GM23338 (cell line): ENCODE measurements around the gene GALNT4. TPM values are rescaled to one million over a fixed set of nuclear protein-coding genes. Genes with fewer than 3 reads are reported as not detected.

ENCODE experiments used
- ATAC-seq: fragments of 200-7000 bp; cut with Tn5 transposase; 3 replicates; pipeline ENCODE4 v1.9.1; 2020
- DNase-seq: peaks from one replicate; pipeline ENCODE4 v3.0.0-alpha.2; 2015; ENCODE audit warnings: low spot score
- H2AFZ ChIP-seq: fragments of 200-600 bp; sonication (generic); 2 replicates; pipeline ENCODE4 v1.8.0; 2016; ENCODE audit warnings: antibody characterized with exemption, mild to moderate bottlenecking, moderate library complexity
- H3F3A ChIP-seq: fragments of 200-600 bp; sonication (generic); replicated peaks from 2 replicates; pipeline ENCODE4 v1.8.0; 2017; ENCODE audit warnings: antibody characterized with exemption, mixed run types, low read depth
- H3K27ac ChIP-seq: fragments of 200-600 bp; sonication (generic); 2 replicates; pipeline ENCODE4 v1.6.1; 2016; ENCODE audit warnings: low read depth
- H3K27me3 ChIP-seq: fragments of 200-600 bp; sonication (generic); 2 replicates; pipeline ENCODE4 v1.8.0; 2016; ENCODE audit warnings: mild to moderate bottlenecking, mixed run types, moderate library complexity; ENCODE audit not compliant: insufficient read depth
- H3K36me3 ChIP-seq: fragments of 200-600 bp; sonication (generic); 2 replicates; pipeline ENCODE4 v1.8.0; 2016; ENCODE audit warnings: mild to moderate bottlenecking; ENCODE audit not compliant: insufficient read depth
- H3K4me1 ChIP-seq: fragments of 200-600 bp; sonication (generic); 2 replicates; pipeline ENCODE4 v1.8.0; 2016; ENCODE audit warnings: mild to moderate bottlenecking, moderate library complexity; ENCODE audit not compliant: insufficient read depth
- H3K4me2 ChIP-seq: fragments of 200-600 bp; sonication (generic); 2 replicates; pipeline ENCODE4 v1.7.1; 2017; ENCODE audit warnings: mixed run types
- H3K4me3 ChIP-seq: fragments of 200-600 bp; sonication (generic); 2 replicates; pipeline ENCODE4 v1.6.1; 2016; ENCODE audit warnings: mixed run types
- H3K79me2 ChIP-seq: fragments of 200-600 bp; sonication (generic); replicated peaks from 2 replicates; pipeline ENCODE4 v1.8.0; 2017; ENCODE audit warnings: mild to moderate bottlenecking; ENCODE audit not compliant: insufficient read depth
- H3K9me2 ChIP-seq: fragments of 200-600 bp; sonication (generic); 2 replicates; pipeline ENCODE4 v1.8.0; 2017; ENCODE audit not compliant: insufficient read depth
- H4K20me1 ChIP-seq: fragments of 200-600 bp; sonication (generic); replicated peaks from 2 replicates; pipeline ENCODE4 v1.8.0; 2017; ENCODE audit warnings: mild to moderate bottlenecking; ENCODE audit not compliant: insufficient read depth
- H3K27ac Mint-ChIP-seq: 2 replicates; pipeline ENCODE4 v1.8.0; 2020; ENCODE audit warnings: inconsistent platforms, mild to moderate bottlenecking, moderate library complexity, mixed read lengths
- H3K27me3 Mint-ChIP-seq: 3 replicates; pipeline ENCODE4 v1.8.0; 2022; ENCODE audit warnings: low read depth, mild to moderate bottlenecking, moderate library complexity, mixed read lengths, inconsistent platforms; ENCODE audit not compliant: insufficient read depth, poor library complexity
- H3K36me3 Mint-ChIP-seq: 3 replicates; pipeline ENCODE4 v1.8.0; 2021; ENCODE audit warnings: low read depth, mild to moderate bottlenecking, inconsistent platforms, moderate library complexity, mixed read lengths
- H3K4me1 Mint-ChIP-seq: 3 replicates; pipeline ENCODE4 v1.8.0; 2020; ENCODE audit warnings: mild to moderate bottlenecking, inconsistent platforms, mixed read lengths
- H3K4me3 Mint-ChIP-seq: 3 replicates; pipeline ENCODE4 v1.8.0; 2021; ENCODE audit warnings: moderate library complexity, mild to moderate bottlenecking, inconsistent platforms, mixed read lengths
- H3K9me3 Mint-ChIP-seq: 3 replicates; pipeline ENCODE4 v1.8.0; 2020; ENCODE audit warnings: moderate library complexity, mild to moderate bottlenecking, inconsistent platforms, mixed read lengths
- CREB1 ChIP-seq: fragments of 250-450 bp; sonication (Bioruptor Pico); IDR thresholded peaks from 2 replicates; pipeline ENCODE4 v1.5.0; 2020; ENCODE audit warnings: low read depth, mild to moderate bottlenecking, moderate library complexity
- EZH2 ChIP-seq: fragments of 200-600 bp; sonication (generic); IDR thresholded peaks from one replicate; pipeline ENCODE4 v1.8.0; 2017; ENCODE audit warnings: antibody characterized with exemption, mild to moderate bottlenecking, low read depth; ENCODE audit not compliant: unreplicated experiment
- EZH2phosphoT487 ChIP-seq: fragments of 200-600 bp; sonication (generic); IDR thresholded peaks from one replicate; pipeline ENCODE4 v1.8.1; 2018; ENCODE audit warnings: antibody characterized with exemption; ENCODE audit not compliant: unreplicated experiment
- JUNB ChIP-seq: IDR thresholded peaks from one replicate; pipeline ENCODE4 v1.6.1; 2016; ENCODE audit warnings: antibody characterized with exemption; ENCODE audit not compliant: unreplicated experiment
- NANOG ChIP-seq: IDR thresholded peaks from 2 replicates; pipeline ENCODE4 v1.6.1; 2016; ENCODE audit warnings: antibody characterized with exemption, borderline replicate concordance
- POLR2AphosphoS5 ChIP-seq: IDR thresholded peaks from 2 replicates; pipeline ENCODE4 v1.6.1; 2016; ENCODE audit warnings: antibody characterized with exemption, low read depth
- STAT1 ChIP-seq: IDR thresholded peaks from one replicate; pipeline ENCODE4 v1.6.1; 2016; ENCODE audit warnings: antibody characterized with exemption; ENCODE audit not compliant: unreplicated experiment
- ZNF114 ChIP-seq: fragments of 250-450 bp; sonication (Bioruptor Pico); IDR thresholded peaks from 2 replicates; pipeline ENCODE4 v1.5.0; 2020; ENCODE audit warnings: mild to moderate bottlenecking, moderate library complexity
- ZNF331 ChIP-seq: fragments of 250-450 bp; sonication (Bioruptor Pico); IDR thresholded peaks from 2 replicates; pipeline ENCODE4 v1.5.0; 2020; ENCODE audit warnings: low read depth, mild to moderate bottlenecking, moderate library complexity
- polyA plus RNA-seq: library from polyadenylated mRNA; unstranded; fragments of >200 nt; fragmentation: Nextera tagmentation; extraction: Ambion mirVana; gene quantifications from 2 replicates; pipeline ENCODE4 v1.2.1, GENCODE V29; 2016
- total RNA-seq: library from RNA; depleted of rRNA; stranded (reverse); fragments of >200 nt; shearing (Covaris generic); gene quantifications from 2 replicates; pipeline ENCODE4 v1.2.3, GENCODE V29; 2014
- TF ChIP-seq, protein P1 (sequence below): IDR thresholded peaks from one replicate; pipeline ENCODE4 v1.6.1; 2018; ENCODE audit warnings: antibody characterized with exemption; ENCODE audit not compliant: unreplicated experiment
- TF ChIP-seq, protein P2 (sequence below), 2 experiments: fragments of 200-600 bp in 1 of 2; sonication (generic) in 1 of 2; conservative IDR thresholded peaks; 2 replicates each; pipeline versions ENCODE4 v1.5.1 to v1.6.1; 2016 to 2017; ENCODE audit warnings: antibody characterized with exemption in 2 of 2, low read depth in 2 of 2, mild to moderate bottlenecking in 2 of 2, moderate library complexity in 1 of 2
- TF ChIP-seq, protein P3 (sequence below): fragments of 250-450 bp; sonication (Bioruptor Pico); IDR thresholded peaks from 2 replicates; pipeline ENCODE4 v1.5.0; 2020; ENCODE audit warnings: mild to moderate bottlenecking, moderate library complexity
- TF ChIP-seq, protein P4 (sequence below): IDR thresholded peaks from 2 replicates; pipeline ENCODE4 v1.6.1; 2016; ENCODE audit warnings: antibody characterized with exemption

Gene GALNT4
- total and polyA plus RNA-seq, 2 experiments from 2014 or later, result 1.1 to 2.4 TPM

DNA sequence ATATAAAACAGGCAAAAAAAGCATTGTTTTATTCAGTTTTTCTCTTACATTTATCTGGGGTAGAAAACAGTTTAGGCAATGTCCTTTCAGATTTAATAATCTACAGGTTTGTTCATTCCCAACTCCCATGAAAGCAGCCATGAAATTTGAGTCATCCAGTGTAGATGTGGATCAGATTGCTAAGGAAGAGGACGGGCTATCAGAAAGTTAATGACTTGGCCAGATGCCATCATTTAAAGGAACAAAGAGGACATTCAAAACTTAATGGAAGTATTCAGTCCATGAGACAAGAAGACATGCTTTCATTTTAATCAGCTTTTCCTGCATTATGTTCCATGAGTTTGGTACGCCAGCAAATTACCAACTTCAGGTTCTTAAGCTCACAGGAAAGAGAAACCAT lies 32.4 kb upstream of the GALNT4 start:
- no peak overlapping the region for H2AFZ ChIP-seq
- Mint-ChIP-seq H3K9me3 (no peaks in the 10 kb centered on the region), H3K27ac (no peak overlapping the region), H3K4me3 (no peak overlapping the region), H3K36me3 (no peaks in the 10 kb centered on the region), H3K4me1 (no peaks in the 10 kb centered on the region), H3K27me3 (no peaks in the 10 kb centered on the region)
- H3K36me3 ChIP-seq, result no peaks in the 10 kb centered on the region
- H3K9me2 ChIP-seq, result 0 out of 2 replicates have a peak, but pooled peaks cover 5% of the 10 kb centered on the region
- no peak for TF ChIP-seq NANOG
- TF ChIP-seq, protein P1, sequence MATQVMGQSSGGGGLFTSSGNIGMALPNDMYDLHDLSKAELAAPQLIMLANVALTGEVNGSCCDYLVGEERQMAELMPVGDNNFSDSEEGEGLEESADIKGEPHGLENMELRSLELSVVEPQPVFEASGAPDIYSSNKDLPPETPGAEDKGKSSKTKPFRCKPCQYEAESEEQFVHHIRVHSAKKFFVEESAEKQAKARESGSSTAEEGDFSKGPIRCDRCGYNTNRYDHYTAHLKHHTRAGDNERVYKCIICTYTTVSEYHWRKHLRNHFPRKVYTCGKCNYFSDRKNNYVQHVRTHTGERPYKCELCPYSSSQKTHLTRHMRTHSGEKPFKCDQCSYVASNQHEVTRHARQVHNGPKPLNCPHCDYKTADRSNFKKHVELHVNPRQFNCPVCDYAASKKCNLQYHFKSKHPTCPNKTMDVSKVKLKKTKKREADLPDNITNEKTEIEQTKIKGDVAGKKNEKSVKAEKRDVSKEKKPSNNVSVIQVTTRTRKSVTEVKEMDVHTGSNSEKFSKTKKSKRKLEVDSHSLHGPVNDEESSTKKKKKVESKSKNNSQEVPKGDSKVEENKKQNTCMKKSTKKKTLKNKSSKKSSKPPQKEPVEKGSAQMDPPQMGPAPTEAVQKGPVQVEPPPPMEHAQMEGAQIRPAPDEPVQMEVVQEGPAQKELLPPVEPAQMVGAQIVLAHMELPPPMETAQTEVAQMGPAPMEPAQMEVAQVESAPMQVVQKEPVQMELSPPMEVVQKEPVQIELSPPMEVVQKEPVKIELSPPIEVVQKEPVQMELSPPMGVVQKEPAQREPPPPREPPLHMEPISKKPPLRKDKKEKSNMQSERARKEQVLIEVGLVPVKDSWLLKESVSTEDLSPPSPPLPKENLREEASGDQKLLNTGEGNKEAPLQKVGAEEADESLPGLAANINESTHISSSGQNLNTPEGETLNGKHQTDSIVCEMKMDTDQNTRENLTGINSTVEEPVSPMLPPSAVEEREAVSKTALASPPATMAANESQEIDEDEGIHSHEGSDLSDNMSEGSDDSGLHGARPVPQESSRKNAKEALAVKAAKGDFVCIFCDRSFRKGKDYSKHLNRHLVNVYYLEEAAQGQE, result no peak
- no peak for TF ChIP-seq POLR2AphosphoS5
- TF ChIP-seq CREB1, result no peak
- TF ChIP-seq EZH2, result no peak
- no peak for TF ChIP-seq STAT1
- TF ChIP-seq, protein P2, sequence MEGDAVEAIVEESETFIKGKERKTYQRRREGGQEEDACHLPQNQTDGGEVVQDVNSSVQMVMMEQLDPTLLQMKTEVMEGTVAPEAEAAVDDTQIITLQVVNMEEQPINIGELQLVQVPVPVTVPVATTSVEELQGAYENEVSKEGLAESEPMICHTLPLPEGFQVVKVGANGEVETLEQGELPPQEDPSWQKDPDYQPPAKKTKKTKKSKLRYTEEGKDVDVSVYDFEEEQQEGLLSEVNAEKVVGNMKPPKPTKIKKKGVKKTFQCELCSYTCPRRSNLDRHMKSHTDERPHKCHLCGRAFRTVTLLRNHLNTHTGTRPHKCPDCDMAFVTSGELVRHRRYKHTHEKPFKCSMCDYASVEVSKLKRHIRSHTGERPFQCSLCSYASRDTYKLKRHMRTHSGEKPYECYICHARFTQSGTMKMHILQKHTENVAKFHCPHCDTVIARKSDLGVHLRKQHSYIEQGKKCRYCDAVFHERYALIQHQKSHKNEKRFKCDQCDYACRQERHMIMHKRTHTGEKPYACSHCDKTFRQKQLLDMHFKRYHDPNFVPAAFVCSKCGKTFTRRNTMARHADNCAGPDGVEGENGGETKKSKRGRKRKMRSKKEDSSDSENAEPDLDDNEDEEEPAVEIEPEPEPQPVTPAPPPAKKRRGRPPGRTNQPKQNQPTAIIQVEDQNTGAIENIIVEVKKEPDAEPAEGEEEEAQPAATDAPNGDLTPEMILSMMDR (conservative IDR thresholded peaks at IDR 0.05; ENCODE audit: low read depth in 2 of 2), result no peak
- TF ChIP-seq, protein P3, sequence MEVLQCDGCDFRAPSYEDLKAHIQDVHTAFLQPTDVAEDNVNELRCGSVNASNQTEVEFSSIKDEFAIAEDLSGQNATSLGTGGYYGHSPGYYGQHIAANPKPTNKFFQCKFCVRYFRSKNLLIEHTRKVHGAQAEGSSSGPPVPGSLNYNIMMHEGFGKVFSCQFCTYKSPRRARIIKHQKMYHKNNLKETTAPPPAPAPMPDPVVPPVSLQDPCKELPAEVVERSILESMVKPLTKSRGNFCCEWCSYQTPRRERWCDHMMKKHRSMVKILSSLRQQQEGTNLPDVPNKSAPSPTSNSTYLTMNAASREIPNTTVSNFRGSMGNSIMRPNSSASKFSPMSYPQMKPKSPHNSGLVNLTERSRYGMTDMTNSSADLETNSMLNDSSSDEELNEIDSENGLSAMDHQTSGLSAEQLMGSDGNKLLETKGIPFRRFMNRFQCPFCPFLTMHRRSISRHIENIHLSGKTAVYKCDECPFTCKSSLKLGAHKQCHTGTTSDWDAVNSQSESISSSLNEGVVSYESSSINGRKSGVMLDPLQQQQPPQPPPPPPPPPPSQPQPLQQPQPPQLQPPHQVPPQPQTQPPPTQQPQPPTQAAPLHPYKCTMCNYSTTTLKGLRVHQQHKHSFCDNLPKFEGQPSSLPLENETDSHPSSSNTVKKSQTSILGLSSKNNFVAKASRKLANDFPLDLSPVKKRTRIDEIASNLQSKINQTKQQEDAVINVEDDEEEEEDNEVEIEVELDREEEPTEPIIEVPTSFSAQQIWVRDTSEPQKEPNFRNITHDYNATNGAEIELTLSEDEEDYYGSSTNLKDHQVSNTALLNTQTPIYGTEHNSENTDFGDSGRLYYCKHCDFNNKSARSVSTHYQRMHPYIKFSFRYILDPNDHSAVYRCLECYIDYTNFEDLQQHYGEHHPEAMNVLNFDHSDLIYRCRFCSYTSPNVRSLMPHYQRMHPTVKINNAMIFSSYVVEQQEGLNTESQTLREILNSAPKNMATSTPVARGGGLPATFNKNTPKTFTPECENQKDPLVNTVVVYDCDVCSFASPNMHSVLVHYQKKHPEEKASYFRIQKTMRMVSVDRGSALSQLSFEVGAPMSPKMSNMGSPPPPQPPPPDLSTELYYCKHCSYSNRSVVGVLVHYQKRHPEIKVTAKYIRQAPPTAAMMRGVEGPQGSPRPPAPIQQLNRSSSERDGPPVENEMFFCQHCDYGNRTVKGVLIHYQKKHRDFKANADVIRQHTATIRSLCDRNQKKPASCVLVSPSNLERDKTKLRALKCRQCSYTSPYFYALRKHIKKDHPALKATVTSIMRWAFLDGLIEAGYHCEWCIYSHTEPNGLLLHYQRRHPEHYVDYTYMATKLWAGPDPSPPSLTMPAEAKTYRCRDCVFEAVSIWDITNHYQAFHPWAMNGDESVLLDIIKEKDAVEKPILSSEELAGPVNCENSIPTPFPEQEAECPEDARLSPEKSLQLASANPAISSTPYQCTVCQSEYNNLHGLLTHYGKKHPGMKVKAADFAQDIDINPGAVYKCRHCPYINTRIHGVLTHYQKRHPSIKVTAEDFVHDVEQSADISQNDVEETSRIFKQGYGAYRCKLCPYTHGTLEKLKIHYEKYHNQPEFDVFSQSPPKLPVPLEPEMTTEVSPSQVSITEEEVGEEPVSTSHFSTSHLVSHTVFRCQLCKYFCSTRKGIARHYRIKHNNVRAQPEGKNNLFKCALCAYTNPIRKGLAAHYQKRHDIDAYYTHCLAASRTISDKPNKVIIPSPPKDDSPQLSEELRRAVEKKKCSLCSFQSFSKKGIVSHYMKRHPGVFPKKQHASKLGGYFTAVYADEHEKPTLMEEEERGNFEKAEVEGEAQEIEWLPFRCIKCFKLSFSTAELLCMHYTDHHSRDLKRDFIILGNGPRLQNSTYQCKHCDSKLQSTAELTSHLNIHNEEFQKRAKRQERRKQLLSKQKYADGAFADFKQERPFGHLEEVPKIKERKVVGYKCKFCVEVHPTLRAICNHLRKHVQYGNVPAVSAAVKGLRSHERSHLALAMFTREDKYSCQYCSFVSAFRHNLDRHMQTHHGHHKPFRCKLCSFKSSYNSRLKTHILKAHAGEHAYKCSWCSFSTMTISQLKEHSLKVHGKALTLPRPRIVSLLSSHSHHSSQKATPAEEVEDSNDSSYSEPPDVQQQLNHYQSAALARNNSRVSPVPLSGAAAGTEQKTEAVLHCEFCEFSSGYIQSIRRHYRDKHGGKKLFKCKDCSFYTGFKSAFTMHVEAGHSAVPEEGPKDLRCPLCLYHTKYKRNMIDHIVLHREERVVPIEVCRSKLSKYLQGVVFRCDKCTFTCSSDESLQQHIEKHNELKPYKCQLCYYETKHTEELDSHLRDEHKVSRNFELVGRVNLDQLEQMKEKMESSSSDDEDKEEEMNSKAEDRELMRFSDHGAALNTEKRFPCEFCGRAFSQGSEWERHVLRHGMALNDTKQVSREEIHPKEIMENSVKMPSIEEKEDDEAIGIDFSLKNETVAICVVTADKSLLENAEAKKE, result no peak
- no peak for TF ChIP-seq JUNB
- no peak for TF ChIP-seq ZNF331 (CRISPR knock-in tag)
- TF ChIP-seq, protein P4, sequence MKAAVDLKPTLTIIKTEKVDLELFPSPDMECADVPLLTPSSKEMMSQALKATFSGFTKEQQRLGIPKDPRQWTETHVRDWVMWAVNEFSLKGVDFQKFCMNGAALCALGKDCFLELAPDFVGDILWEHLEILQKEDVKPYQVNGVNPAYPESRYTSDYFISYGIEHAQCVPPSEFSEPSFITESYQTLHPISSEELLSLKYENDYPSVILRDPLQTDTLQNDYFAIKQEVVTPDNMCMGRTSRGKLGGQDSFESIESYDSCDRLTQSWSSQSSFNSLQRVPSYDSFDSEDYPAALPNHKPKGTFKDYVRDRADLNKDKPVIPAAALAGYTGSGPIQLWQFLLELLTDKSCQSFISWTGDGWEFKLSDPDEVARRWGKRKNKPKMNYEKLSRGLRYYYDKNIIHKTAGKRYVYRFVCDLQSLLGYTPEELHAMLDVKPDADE, result no peak
- TF ChIP-seq EZH2phosphoT487, result no peak
- TF ChIP-seq ZNF114 (CRISPR knock-in tag), result no peak
- H3K4me1 ChIP-seq, result no peaks in the 10 kb centered on the region
- no peak overlapping the region for H3K4me2 ChIP-seq
- H3F3A ChIP-seq, result no peaks in the 10 kb centered on the region
- H3K4me3 ChIP-seq, result no peak overlapping the region
- H4K20me1 ChIP-seq, result no peaks in the 10 kb centered on the region
- no peaks in the 10 kb centered on the region for H3K27me3 ChIP-seq
- ATAC-seq (no peak), DNase-seq (no peak)
- H3K27ac ChIP-seq, result no peak overlapping the region
- no peaks in the 10 kb centered on the region for H3K79me2 ChIP-seq
